HG02981 (cell line): Measurements from ENCODE around the gene ARSI.
A peak's percentile ranks its signal among the peaks of the same experiment; 100 is the strongest.

Source experiments
- ATAC-seq: cut with Tn5 transposase; IDR thresholded peaks from one replicate; pipeline ENCODE4 v1.9.1; 2021; ENCODE audit warnings: mild to moderate bottlenecking, moderate library complexity; ENCODE audit not compliant: unreplicated experiment

ARSI gene

DNA sequence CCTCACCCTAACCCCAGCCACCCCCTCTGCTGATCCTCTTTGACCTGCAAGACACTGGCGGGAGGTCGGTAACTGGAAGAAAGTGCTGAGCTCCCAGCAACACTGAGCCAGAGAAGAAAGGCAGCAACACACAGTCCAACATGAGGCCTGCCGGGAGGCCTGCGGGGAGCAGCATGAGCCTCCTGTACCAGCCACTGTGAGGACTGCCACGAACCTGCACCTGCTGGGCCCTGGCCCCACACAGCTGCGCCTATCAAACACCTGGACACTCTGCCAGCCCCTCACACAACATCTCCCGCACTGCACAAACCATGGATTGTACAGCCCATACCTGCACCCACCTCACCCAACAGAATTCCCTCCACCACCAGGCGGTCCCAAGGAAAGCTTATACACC, 31.4 kb downstream of the ARSI start:
- ATAC-seq: no peak

DNA sequence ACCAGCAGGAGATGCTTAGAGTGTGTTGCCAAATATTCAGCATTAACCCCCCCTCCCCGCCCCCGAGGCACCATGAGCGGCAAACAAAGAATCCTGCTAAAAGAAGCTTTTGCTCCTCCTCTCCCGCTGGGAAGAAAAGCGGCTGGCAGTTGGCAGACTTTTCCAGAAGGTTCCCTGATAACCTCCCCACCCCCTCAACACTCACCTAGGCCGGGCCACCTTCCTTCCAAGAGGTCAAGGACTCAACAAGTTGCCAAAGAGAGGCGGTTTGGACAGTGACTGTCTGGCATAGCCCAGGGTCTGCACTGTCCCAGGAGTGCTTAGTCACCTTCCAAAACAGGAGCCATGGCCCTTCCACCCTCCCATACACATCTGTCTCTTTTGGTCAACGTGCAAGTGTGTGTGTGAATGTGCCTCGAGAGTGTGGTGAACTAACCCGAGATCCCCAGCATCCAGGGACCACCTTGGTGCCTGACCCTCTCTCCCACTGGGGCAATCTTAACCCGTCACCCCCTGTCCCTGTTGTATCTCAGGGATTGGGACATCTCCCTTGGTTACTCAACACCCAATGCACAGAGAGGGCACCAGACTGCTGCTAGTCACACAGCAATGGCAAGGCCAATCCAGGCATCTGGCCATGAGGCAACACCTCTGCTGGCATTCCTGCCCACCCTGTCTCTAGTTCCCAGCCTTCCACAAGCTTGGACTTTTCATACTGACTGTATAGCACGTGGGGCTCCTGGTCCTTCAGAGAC, 32.0 kb downstream of the ARSI start:
- no peak for ATAC-seq

- no peak for ATAC-seq
Measured at GRCh38 chr5:150266871-150267291, 35.8 kb downstream of the ARSI start.

- ATAC-seq: no peak
Measured at GRCh38 chr5:150265870-150266383, 36.8 kb downstream of the ARSI start.

GRCh38 chr5:150264667-150265603, 37.8 kb downstream of the ARSI start:
- ATAC-seq: no peak

DNA sequence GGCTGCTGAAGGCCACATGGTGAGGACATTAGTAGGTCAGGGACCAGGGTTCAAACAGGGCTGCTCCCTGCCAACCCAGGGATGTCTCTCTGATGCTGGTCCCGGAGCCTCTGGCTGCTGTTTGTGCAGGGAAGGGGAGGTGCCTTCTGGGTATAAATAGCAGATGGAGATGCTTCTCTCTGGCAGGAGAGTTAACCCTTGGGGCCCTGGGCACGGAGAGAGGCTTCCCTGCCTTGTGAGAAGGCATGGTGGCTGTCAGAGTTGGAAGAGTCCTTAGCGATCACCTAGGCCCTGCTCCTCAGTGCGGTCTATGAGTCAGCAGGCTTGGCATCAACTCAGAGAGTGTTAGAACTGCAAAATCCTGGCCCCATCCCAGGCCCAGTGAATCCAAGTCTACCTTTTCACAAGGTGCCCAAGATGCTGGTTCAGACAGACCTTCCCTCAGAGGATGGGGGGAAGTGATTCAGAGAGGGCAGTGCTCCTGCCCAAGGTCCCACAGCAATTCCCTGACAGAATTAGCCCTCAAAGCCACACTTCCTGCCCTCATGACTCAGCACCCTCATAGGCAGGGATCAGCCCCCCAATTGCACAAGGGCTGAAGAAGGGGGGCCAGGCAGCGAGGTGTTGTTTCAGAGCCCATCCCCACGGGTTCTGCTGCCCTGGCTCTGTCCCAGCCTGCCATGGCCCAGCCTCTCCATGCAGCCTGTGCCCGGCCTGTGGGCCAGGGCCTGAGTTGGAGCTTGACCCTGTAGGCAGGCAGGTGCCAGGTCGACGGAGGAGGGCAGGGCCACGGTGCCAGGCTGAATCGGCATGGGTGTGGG, 38.7 kb downstream of the ARSI start:
- ATAC-seq: no peak

- ATAC-seq: no peak
Measured at GRCh38 chr5:150263375-150263775, 39.3 kb downstream of the ARSI start.

- no peak for ATAC-seq
Measured at GRCh38 chr5:150262502-150262901, 40.2 kb downstream of the ARSI start.

DNA sequence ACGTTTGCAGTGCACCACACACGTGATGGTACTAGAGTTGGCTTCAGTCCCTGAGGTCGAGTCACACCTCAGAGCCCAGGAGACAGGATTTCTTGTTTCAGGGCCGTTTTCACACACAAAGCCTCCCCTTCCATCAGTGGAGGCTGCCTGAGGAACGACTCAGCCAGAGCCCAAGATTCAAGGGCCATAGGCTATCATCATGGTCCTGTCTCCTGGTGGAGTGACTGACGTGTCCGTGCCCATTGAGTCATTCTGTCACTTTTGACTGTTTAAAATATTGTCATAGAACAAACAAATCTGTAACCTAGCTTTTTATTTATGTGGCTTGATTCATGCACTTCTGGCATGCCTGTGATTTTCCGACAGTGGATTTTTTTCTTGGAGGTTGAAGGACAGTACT, 41.5 kb downstream of the ARSI start:
- no peak for ATAC-seq

GRCh38 chr5:150258130-150258529, 44.6 kb downstream of the ARSI start:
- ATAC-seq: peak; percentile 59

DNA sequence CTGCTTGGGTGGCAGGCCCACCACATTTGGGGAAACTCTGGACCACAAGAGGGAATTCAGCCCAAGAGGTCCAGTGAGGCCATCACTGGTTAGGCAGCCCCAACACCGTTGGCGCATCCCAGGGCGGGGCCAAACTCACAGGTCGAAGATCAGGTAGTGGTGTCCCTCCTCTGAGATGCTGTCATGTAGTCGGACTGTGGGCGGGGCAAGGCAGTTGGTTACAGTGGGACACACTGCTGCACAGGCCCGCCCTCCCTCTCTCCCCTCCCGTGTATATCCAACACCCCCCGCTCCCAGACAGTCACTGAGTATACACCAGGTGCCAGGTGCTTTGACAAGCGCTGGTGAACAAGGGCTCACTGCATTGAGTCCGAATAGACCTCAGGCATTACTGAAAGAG, 45.3 kb downstream of the ARSI start:
- ATAC-seq: no peak

- no peak for ATAC-seq
Measured at GRCh38 chr5:150256410-150257064, 46.2 kb downstream of the ARSI start.

DNA sequence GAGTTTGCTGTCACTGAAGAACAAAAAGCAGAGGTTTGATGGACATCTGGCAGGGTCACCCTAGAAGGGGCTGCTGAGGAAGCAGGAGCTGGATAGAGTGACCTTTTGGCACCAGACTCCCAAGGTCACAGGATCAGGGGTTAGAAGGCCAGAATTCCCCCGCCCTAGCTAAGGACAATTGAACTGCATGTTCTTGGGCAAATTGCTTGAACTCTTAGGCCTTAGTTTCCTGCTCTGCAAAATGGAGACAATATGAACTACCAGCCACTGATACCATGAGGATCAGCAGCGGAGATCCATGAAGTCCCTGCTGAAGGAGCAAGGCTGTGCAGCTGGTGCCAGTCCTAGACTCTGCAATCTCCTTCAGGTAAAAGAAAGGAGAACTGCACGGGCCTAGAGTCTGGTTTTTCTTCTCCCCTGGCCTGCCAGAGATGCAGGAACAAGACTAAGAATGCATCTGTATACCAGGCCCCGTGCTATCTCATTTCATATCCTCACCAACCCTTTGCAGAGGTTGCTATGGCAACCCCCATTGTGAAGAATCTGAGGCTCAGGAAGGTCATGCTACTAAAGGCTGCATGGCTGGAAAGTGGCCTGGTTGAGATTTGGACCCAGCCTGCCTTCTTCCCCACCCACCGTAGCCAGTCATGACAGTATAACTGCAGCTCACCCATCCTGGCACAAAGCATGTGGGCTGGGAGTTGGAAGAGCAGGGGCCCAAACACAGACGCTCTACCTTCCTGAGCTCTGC, 46.9 kb downstream of the ARSI start:
- ATAC-seq: no peak

DNA sequence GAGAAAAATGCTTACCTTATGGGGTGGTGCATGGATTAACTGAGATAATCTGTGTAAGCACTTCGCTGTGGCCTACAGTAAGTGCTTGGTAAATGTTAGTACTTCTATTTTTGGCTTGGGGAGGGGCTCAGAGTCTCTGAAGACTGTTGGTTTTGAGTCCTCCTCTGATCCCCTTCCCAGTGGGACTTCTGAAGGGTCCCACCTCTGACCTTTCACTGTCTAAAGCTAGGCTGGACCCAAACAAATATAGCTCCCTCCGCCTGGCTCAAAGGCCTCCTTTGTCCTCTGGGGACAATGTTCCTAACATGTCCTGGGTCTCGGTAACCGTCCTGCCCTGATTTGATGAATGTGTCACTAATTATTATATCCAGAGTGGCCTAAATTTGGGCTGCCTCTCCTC, 47.9 kb downstream of the ARSI start:
- no peak for ATAC-seq

DNA sequence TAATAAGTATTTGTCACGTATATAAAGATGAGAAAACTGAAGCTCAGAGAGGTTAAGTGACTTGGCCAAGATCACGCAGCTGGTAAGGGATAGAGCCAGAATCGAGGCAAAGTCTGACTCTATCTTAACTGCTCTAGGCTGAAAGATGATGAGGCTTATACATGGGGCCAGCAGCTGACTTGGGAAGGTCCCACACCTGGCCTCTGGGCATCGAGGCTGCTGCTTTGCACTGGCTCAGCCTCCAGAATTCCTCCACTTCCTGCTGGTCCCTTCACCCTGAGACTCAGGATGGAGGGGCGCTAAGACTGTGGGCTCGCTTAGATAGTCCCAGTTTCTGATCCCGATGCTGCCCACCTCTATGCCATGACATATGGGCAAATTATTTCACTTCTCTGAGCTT, 48.3 kb downstream of the ARSI start:
- no peak for ATAC-seq

- no peak for ATAC-seq
Measured at GRCh38 chr5:150253416-150254208, 49.1 kb downstream of the ARSI start.

- ATAC-seq: no peak
Measured at GRCh38 chr5:150252489-150252888, 50.2 kb downstream of the ARSI start.

- ATAC-seq: no peak
Measured at GRCh38 chr5:150251504-150251903, 51.2 kb downstream of the ARSI start.

- no peak for ATAC-seq
Measured at GRCh38 chr5:150249744-150250143, 53.0 kb downstream of the ARSI start.
